Cardiac fibroblast (primary cell): ENCODE measurements around the gene TBXA2R.

ENCODE experiments used
- DNase-seq, 2 donors: peaks; one replicate each; pipeline versions ENCODE4 v3.0.0 to v3.0.0-alpha.2; 2010; ENCODE audit warnings: low read depth in 2 of 2
- H3K4me3 ChIP-seq, 2 donors: replicated peaks in 1 of 2; 1 replicate in 1 of 2; 2 replicates in 1 of 2; pipeline ENCODE4 v1.5.1; 2011; ENCODE audit warnings: low read depth in 2 of 2, low read length in 2 of 2, mild to moderate bottlenecking in 2 of 2, moderate library complexity in 1 of 2
- CTCF ChIP-seq: IDR thresholded peaks from one replicate; pipeline ENCODE4 v1.5.1; 2011; ENCODE audit warnings: low read depth, mild to moderate bottlenecking, low read length, inconsistent platforms

The TBXA2R gene

DNA sequence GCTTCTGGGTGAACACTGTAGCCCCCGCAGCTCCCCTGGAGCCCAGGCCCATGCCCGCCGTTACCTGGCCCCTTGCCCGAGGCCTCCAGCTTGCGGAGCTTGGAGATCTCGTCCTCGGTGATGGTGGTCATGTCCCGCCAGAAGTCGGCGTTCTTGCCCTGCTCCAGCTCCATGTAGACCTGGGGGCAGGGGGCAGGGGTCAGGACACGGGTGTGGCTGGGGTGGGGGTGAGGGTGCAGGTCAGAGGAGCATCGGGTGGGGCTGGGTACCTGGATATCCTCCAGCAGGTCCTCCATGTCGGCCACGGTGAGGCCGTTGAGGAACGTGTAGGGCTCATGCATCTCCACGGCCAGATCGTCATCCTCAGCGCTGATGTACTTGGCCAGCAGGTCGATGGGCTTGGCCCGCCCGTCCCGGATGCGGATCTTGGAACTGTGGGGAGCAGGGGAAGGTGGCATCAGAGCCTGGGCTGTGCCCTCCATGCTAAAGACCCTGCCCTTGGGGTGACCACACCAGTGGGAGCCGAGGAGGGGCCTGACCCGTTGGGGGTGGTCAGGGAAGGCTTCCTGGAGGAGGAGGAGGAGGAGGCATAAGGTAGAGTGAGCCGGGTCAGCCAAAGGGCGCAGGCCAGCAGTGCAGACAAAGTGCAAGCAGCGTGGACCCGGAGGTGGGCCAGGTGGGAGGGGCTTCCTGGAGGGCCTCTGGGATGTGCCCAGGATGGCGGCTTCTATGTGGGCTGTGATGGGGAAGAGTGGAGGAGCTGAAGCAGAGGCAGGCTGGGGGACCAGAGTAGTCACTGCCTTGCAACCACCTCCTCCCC is 12.3 kb upstream of the TBXA2R start:
- H3K4me3 ChIP-seq = no peak overlapping the region
- no peak for TF ChIP-seq CTCF

DNA sequence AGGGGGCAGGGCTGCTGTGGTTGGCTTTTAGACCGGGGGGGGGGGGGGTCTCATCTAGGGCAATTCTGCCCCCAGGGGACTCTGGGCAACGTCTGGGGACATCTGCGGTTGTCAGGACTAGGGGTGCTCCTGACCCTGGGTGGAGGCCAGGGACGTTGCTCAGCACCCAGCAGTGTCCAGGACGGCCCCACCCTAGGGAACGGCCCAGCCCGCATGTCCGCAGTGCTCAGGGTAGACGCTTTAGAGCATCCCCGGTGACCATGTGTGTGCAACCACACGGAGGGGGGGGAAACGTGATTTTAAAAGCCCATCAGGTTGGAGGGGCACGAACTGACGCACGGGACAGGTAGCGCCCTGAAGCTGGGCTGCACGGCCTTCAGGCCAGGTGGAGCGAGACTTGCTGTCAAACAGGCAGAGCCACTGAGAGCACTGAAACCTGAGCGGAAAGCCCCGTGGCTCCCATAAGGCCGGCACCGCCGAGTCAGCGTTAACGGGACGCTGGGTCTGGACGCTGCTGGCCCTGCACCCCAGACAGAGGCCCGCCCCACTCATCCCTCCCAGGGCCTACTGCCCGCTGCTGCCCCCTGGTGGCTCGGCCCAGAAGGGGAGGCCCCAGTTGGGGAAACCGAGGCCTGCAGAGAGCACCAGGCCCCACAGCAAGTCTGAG is 11.6 kb upstream of the TBXA2R start:
- TF ChIP-seq CTCF = peak; percentile 97
- H3K4me3 ChIP-seq = no peak overlapping the region
- peak; percentile 60 to 65 for DNase-seq

More for the DNA sequence above, 12.3 kb upstream of the TBXA2R start:
- no peak for DNase-seq

- no peak overlapping the region for H3K4me3 ChIP-seq
- DNase-seq = no peak
- TF ChIP-seq CTCF = no peak
These were observed 10.8 kb upstream of the TBXA2R start for GRCh38 chr19:3617463-3617862.

DNA sequence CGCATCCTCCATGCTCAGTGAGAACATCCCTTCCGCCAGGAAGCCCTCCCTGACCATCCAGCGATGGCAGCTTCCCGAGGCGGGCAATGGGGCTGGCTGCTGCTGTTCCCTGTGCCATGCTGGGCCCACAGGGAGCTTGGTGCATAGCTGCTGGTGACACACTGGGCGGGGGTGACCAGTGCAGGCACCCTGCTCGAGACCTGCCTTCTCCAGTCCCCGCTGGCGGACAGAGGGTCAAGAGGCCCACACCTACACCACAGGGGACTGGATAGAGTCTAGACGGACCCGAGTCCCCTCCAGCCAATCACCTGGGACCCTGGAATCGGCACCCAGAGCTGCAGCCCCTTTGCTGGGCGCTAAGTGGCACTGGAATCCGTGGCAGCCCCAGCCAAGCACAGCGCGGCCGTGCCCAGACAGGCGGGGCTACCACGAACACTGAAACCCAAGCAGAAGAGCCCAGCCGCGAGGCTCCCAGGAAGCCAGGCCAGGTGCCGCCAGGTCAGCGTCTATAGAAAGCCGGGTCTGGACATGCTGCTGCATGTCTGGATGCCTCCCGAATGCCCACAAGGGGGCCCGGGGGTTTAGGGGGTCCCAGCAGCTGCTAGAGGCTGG is 9.0 kb upstream of the TBXA2R start:
- DNase-seq = no peak
- H3K4me3 ChIP-seq = no peak overlapping the region
- no peak for TF ChIP-seq CTCF

GRCh38 chr19:3614858-3615505 is 8.3 kb upstream of the TBXA2R start:
- no peak overlapping the region for H3K4me3 ChIP-seq
- TF ChIP-seq CTCF = no peak
- no peak for DNase-seq

DNA sequence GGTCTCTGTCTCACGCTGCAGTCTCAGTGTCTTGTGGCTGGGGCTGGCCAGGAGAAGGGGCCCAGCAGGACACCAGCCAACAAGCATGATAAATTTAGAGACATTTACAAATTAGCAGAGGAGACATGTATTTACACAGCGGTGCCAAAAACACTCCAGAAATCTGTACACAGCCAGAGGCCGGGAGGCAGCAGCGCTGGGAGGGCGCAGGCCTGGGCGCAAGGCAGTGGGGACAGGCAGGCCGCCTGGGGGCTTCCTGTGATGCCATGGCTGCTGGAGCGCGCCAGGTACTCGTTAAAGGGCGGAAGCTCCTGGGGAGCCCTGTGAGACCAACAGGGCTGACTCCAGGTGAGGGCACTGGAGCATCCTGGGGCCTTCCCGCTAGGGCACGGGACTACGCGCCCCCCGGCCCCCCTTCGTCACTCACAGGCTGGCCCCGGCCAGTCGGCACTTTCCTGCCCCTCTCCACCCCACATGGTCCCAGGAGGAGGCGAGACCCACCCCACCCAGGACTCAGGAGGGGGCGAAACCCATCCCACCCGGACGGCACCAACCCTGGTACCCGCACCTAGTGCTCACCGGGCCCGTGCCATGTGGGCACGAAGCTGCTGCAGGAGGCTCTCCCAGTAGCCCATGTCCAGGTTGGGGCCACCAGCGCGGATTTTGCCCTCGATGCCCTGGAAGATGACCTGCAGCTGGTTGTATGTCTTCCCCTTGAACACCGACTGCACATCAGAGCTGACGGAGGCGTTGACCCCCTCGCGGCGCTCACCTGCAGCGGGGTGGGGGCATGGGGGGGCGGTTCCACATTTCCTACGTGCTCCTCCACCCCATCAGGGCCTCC is 7.4 kb upstream of the TBXA2R start:
- H3K4me3 ChIP-seq = no peak overlapping the region
- no peak for TF ChIP-seq CTCF
- DNase-seq = no peak
